ENCODE measurements around the gene SLC35C1.

- TF ChIP-seq ZFX (IDR thresholded peaks at IDR 0.05) = no peak
- TF ChIP-seq, protein P1, sequence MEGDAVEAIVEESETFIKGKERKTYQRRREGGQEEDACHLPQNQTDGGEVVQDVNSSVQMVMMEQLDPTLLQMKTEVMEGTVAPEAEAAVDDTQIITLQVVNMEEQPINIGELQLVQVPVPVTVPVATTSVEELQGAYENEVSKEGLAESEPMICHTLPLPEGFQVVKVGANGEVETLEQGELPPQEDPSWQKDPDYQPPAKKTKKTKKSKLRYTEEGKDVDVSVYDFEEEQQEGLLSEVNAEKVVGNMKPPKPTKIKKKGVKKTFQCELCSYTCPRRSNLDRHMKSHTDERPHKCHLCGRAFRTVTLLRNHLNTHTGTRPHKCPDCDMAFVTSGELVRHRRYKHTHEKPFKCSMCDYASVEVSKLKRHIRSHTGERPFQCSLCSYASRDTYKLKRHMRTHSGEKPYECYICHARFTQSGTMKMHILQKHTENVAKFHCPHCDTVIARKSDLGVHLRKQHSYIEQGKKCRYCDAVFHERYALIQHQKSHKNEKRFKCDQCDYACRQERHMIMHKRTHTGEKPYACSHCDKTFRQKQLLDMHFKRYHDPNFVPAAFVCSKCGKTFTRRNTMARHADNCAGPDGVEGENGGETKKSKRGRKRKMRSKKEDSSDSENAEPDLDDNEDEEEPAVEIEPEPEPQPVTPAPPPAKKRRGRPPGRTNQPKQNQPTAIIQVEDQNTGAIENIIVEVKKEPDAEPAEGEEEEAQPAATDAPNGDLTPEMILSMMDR (conservative IDR thresholded peaks at IDR 0.05) = no peak
Measured at GRCh38 chr11:45811109-45811435, 6.1 kb downstream of the SLC35C1 start.

All from C4-2B (cell line).